Osteoblast (primary cell): Measurements from ENCODE around the gene TMEM119. TPM values are rescaled to one million over a fixed set of nuclear protein-coding genes. Genes with fewer than 3 reads are reported as not detected.

Source experiments
- DNase-seq: peaks from one replicate; pipeline ENCODE4 v3.0.0; 2011; ENCODE audit warnings: low spot score, mixed read lengths; ENCODE audit not compliant: insufficient read length; ENCODE audit errors: missing footprints
- H2AFZ ChIP-seq: 2 replicates; pipeline ENCODE4 v1.6.0; 2011; ENCODE audit warnings: mild to moderate bottlenecking, low read length
- H3K27ac ChIP-seq: 2 replicates; pipeline ENCODE4 v1.5.1; 2011; ENCODE audit warnings: mild to moderate bottlenecking, low read depth, low read length, moderate library complexity
- H3K27me3 ChIP-seq: 2 replicates; pipeline ENCODE4 v1.6.0; 2012; ENCODE audit warnings: mild to moderate bottlenecking, control low read depth, inconsistent platforms, low read length, moderate library complexity; ENCODE audit not compliant: insufficient read depth
- H3K36me3 ChIP-seq: 2 replicates; pipeline ENCODE4 v1.5.1; 2011; ENCODE audit warnings: mild to moderate bottlenecking, low read length, control low read depth, moderate library complexity; ENCODE audit not compliant: insufficient read depth
- H3K4me1 ChIP-seq: 2 replicates; pipeline ENCODE4 v1.5.1; 2011; ENCODE audit warnings: mild to moderate bottlenecking, low read length, control low read depth, moderate library complexity; ENCODE audit not compliant: insufficient read depth
- H3K4me2 ChIP-seq: 2 replicates; pipeline ENCODE4 v1.6.0; 2011; ENCODE audit warnings: mild to moderate bottlenecking, low read length; ENCODE audit not compliant: insufficient read depth
- H3K4me3 ChIP-seq: fragments of 200-600 bp; sonication (generic); 3 replicates; pipeline ENCODE4 v1.5.1; 2012; ENCODE audit warnings: mild to moderate bottlenecking, low read length, inconsistent platforms; ENCODE audit not compliant: insufficient read depth
- H3K79me2 ChIP-seq: 2 replicates; pipeline ENCODE4 v1.6.0; 2012; ENCODE audit warnings: mild to moderate bottlenecking, low read length, control low read depth, inconsistent platforms; ENCODE audit not compliant: insufficient read depth
- H3K9me3 ChIP-seq: 2 replicates; pipeline ENCODE4 v1.5.1; 2011; ENCODE audit warnings: low read depth, low read length, control low read depth
- H4K20me1 ChIP-seq: 2 replicates; pipeline ENCODE4 v1.6.0; 2012; ENCODE audit warnings: mild to moderate bottlenecking, low read length, control low read depth; ENCODE audit not compliant: insufficient read depth
- total RNA-seq: library from RNA; depleted of rRNA; stranded (reverse); fragments of >200 nt; gene quantifications from 2 replicates; pipeline ENCODE4 v1.2.3, GENCODE V29; 2012
- TF ChIP-seq, protein P1 (sequence below): IDR thresholded peaks from 2 replicates; pipeline ENCODE4 v1.5.1; 2011; ENCODE audit warnings: mild to moderate bottlenecking, low read depth, low read length, moderate library complexity; ENCODE audit errors: extremely low read depth

The TMEM119 gene
- total RNA-seq, 1 donor, result 359 TPM

- Histone ChIP-seq H3K4me1 (peaks cover 6% of the 10 kb centered on the region), H4K20me1 (peaks cover 48% of the 10 kb centered on the region), H3K79me2 (peaks cover 94% of the 10 kb centered on the region), H3K4me2 (no peak overlapping the region), H2AFZ (no peak overlapping the region), H3K27ac (no peak overlapping the region), H3K9me3 (no peaks in the 10 kb centered on the region), H3K4me3 (no peak overlapping the region), H3K36me3 (no peaks in the 10 kb centered on the region), H3K27me3 (no peaks in the 10 kb centered on the region)
- TF ChIP-seq, protein P1, sequence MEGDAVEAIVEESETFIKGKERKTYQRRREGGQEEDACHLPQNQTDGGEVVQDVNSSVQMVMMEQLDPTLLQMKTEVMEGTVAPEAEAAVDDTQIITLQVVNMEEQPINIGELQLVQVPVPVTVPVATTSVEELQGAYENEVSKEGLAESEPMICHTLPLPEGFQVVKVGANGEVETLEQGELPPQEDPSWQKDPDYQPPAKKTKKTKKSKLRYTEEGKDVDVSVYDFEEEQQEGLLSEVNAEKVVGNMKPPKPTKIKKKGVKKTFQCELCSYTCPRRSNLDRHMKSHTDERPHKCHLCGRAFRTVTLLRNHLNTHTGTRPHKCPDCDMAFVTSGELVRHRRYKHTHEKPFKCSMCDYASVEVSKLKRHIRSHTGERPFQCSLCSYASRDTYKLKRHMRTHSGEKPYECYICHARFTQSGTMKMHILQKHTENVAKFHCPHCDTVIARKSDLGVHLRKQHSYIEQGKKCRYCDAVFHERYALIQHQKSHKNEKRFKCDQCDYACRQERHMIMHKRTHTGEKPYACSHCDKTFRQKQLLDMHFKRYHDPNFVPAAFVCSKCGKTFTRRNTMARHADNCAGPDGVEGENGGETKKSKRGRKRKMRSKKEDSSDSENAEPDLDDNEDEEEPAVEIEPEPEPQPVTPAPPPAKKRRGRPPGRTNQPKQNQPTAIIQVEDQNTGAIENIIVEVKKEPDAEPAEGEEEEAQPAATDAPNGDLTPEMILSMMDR, result no peak
- DNase-seq, result no peak
Measured at GRCh38 chr12:108553799-108554198, 44.1 kb downstream of the TMEM119 start.

DNA sequence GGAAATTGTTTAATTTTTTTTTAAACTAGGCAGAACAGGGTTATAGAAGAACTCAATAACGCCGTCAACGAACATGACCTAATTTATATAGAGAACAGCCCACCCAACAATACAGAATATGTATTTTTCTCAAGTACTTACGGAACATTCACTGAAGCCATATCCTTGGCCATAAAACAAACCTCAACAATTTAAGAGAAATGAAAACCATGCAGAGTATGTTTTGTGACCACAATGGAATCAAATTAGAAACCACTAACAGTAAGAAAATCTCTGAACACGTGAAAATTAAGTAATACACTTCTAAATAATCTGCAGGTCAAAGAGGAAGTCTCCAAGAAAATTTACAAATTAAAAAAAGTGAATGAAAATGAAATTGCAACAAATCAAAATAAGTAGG lies 46.3 kb downstream of the TMEM119 start:
- peaks cover 45% of the 10 kb centered on the region for H4K20me1 ChIP-seq
- peaks cover 19% of the 10 kb centered on the region for H3K36me3 ChIP-seq
- no peak overlapping the region for H3K27ac ChIP-seq
- no peaks in the 10 kb centered on the region for H3K9me3 ChIP-seq
- H3K4me2 ChIP-seq, result no peak overlapping the region
- TF ChIP-seq, protein P1, result no peak
- no peaks in the 10 kb centered on the region for H3K27me3 ChIP-seq
- H3K4me3 ChIP-seq, result no peak overlapping the region
- peaks cover 83% of the 10 kb centered on the region for H3K79me2 ChIP-seq
- no peak for DNase-seq
- peaks cover 6% of the 10 kb centered on the region for H3K4me1 ChIP-seq
- H2AFZ ChIP-seq, result no peak overlapping the region

GRCh38 chr12:108548954-108549521 lies 48.8 kb downstream of the TMEM119 start:
- peaks cover 6% of the 10 kb centered on the region for H3K4me1 ChIP-seq
- no peaks in the 10 kb centered on the region for H3K27me3 ChIP-seq
- peaks cover 36% of the 10 kb centered on the region for H4K20me1 ChIP-seq
- H3K27ac ChIP-seq, result no peak overlapping the region
- no peaks in the 10 kb centered on the region for H3K9me3 ChIP-seq
- no peak overlapping the region for H3K4me3 ChIP-seq
- H3K4me2 ChIP-seq, result no peak overlapping the region
- TF ChIP-seq, protein P1, result no peak
- H3K79me2 ChIP-seq, result peaks cover 76% of the 10 kb centered on the region
- H3K36me3 ChIP-seq, result peaks cover 38% of the 10 kb centered on the region
- no peak for DNase-seq
- no peak overlapping the region for H2AFZ ChIP-seq

- no peak overlapping the region for H2AFZ ChIP-seq
- no peak overlapping the region for H3K27ac ChIP-seq
- peaks cover 51% of the 10 kb centered on the region for H3K36me3 ChIP-seq
- H3K4me2 ChIP-seq, result no peak overlapping the region
- peaks cover 26% of the 10 kb centered on the region for H4K20me1 ChIP-seq
- no peaks in the 10 kb centered on the region for H3K9me3 ChIP-seq
- H3K4me3 ChIP-seq, result no peak overlapping the region
- TF ChIP-seq, protein P1, result no peak
- peaks cover 73% of the 10 kb centered on the region for H3K79me2 ChIP-seq
- H3K4me1 ChIP-seq, result peaks cover 6% of the 10 kb centered on the region
- H3K27me3 ChIP-seq, result no peaks in the 10 kb centered on the region
- DNase-seq, result no peak
Measured at GRCh38 chr12:108547686-108548085, 50.2 kb downstream of the TMEM119 start.
